ENCODE data around the gene LYAR.

The LYAR gene, protein sequence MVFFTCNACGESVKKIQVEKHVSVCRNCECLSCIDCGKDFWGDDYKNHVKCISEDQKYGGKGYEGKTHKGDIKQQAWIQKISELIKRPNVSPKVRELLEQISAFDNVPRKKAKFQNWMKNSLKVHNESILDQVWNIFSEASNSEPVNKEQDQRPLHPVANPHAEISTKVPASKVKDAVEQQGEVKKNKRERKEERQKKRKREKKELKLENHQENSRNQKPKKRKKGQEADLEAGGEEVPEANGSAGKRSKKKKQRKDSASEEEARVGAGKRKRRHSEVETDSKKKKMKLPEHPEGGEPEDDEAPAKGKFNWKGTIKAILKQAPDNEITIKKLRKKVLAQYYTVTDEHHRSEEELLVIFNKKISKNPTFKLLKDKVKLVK
- total RNA-seq = 23.5 to 153 (median 103) reads per million in 9 experiments

DNA sequence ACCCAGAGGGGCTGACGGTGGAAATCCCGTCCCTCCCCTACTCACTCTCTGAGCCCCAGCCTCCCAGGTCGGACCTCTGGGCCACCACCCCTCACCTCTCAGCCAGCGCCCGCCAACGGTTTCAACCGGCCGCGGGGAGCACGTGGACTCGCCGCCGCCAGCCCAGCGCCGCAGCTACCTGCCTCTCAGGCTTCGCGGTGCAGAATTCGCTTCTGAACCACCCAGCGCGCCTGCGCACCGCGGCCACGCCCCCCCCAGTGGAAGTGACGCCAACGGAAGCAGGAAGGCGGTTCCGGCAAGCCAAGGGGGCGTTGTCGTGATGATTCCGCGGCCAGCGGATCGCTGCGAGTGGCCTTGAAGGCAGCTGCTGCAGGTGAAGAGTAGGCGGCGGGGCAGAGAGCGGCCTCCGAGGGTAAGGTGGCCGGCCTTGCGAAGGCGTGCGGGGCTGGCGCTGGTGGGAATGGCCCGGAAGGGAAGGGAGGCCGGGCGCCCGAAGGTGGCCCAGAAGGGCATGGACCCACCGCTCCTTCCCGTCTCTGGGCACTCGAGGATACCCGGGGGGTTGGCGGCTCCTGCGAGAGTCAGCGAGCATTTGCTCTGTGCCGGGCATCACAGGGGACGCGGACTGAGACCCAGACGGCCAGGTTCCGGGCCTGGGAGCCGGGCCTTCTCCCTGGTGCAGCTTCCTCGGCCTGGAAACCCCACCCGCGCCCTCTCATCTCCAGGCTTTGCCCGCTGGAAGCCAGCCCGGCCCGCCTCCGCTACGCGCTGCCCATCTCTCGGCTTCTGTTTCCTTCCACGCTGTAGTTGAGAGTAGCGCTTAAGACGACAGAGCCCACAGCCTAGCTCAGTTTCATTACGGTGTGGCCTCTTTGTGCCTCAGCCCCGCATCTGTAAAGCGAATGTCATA lies at the start of gene LYAR, which contains the start of gene ZBTB49:
TSS of gene LYAR (minus strand) at position 214 of the 910 bp plus-strand sequence. CDS start 6,412 bp downstream, outside the sequence.
TSS of gene ZBTB49 (plus strand) at position 311 of the 910 bp plus-strand sequence. CDS start 9,695 bp downstream, outside the sequence.
- H3K4me3 Mint-ChIP-seq = peak within 1 kb of the TSS; percentile 92 to 99
- ATAC-seq (replicated peaks) (peak; percentile 91), DNase-seq (peak; percentile 98 to 99 (median 99))
- peak within 1 kb of the TSS; percentile 95 to 97 for H3K27ac Mint-ChIP-seq
- H3K36me3 Mint-ChIP-seq (ENCODE audit: insufficient read depth) = peaks cover 23% of the 10 kb centered on the region
- no peaks in the 10 kb centered on the region for H3K27me3 Mint-ChIP-seq
- H3K9me3 Mint-ChIP-seq = no peaks in the 10 kb centered on the region
- H3K4me1 Mint-ChIP-seq (ENCODE audit: low read depth in 2 of 2) = peaks cover 47 to 61% of the 10 kb centered on the region in 2 donors

DNA sequence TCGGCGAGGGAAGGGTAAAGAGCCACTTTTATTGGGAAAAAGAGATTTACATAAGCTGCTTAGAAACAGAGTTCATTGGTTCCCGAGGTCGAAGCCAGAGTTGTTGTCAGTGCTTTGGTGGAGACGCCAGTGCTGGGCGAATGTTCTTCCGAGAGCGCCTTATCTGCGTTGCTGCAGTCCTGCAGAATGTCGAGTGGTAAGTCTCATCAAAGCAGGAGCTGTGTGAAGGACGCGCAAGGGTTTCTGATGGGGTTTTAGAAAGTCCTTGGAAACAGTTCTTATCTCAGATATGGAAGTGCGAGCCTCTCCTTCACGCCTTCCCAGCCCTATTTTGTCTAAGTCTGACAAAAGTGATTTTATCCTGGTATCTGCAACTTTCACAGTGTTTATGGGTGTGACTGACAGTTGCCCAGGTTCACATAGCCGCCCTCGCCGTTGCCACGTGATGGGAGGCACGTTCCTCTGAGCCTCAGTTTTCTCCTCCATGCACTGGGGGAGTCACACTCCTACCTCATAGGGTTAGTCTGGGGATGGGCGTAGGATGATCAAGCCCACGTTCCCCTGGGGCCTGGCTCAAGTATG lies 49.6 kb upstream of the LYAR start:
- H3K4me1 Mint-ChIP-seq (ENCODE audit: low read depth in 2 of 2) = peaks cover 0 to 6% of the 10 kb centered on the region in 2 donors
- peaks cover 2% of the 10 kb centered on the region for H3K36me3 Mint-ChIP-seq (ENCODE audit: insufficient read depth)
- ATAC-seq (replicated peaks) = no peak
- DNase-seq = no peak
- no peak overlapping the region for H3K4me3 Mint-ChIP-seq
- no peak overlapping the region for H3K27ac Mint-ChIP-seq
- no peaks in the 10 kb centered on the region for H3K9me3 Mint-ChIP-seq
- no peaks in the 10 kb centered on the region for H3K27me3 Mint-ChIP-seq

DNA sequence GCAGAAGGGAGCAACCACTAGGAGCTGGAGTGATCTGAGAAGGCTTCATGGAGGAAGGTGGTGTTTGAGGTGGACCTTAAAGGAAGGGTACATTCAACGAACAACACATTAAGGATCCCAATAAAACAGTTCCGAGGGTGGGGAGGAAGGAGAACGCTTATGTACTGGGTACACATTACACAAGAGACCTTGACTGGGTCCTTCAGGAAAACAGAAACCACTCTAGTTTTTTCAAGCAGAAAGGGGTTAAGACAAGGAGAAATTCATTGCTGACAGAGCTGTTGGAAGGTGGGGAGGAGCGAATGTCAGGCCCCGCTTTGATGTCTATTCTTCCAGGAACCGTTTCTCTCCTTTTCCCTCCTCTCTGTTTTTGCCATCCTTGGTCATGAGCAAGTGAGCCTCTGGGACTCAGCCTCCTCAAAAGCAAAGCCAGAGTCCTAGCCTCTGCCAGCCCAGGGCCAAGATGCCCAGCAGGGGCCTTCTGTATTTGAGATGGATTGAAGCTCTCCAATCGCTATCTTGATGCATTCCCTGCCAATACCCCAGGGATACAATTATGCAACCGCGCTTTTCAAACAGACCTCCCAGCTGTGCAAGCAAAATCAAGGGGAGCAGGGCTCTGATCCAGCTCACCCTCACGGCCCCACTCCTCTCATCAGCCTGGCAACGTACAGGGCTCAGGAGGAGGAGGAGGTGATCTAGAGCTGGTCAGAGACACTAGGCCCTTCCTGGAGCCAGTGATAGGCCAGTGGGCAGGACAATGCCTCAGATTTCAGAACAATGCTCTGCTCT lies 48.5 kb upstream of the LYAR start:
- peak overlapping the region in 1 of 2 donors; percentile 35 for H3K27ac Mint-ChIP-seq
- H3K27me3 Mint-ChIP-seq = no peaks in the 10 kb centered on the region
- H3K36me3 Mint-ChIP-seq (ENCODE audit: insufficient read depth) = peaks cover 2% of the 10 kb centered on the region

DNA sequence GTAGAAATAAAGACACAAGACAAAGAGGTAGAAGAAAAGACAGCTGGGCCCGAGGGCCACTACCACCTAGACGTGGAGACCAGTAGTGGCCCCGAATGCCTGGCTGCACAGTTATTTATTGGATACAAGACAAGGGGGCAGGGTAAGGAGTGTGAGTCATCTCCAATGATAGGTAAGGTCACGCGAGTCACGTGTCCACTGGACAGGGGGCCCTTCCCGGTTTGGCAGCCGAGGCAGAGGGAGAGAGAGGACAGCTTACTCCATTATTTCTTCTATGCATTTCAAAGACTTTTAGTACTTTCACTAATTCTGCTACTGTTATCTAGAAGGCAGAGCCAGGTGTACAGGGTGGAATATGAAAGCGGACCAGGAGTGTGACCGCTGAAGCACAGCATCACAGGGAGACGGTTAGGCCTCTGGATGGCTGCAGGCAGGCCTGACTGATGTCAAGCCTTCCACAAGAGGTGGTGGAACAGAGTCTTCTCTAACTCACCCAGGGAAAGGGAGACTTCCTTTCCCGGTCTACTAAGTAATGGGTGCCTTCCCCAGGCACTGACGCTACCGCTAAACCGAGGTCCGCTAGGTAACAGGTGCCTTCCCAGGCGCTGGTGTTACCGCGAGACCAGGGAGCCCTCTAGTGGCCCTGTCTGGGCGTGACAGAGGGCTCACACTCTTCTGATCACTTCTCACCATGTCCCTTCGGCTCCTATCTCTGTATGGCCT lies 45.0 kb upstream of the LYAR start:
- peaks cover 2% of the 10 kb centered on the region for H3K36me3 Mint-ChIP-seq (ENCODE audit: insufficient read depth)
- H3K27ac Mint-ChIP-seq = peak overlapping the region in 1 of 2 donors; percentile 76
- peak; percentile 76 to 80 (median 78) for DNase-seq
- H3K27me3 Mint-ChIP-seq = no peaks in the 10 kb centered on the region
- H3K4me1 Mint-ChIP-seq (ENCODE audit: low read depth in 2 of 2) = peaks cover 5 to 8% of the 10 kb centered on the region in 2 donors
- no peaks in the 10 kb centered on the region for H3K9me3 Mint-ChIP-seq
- peak overlapping the region; percentile 36 to 45 for H3K4me3 Mint-ChIP-seq
- ATAC-seq (replicated peaks) = peak; percentile 98

More for the DNA sequence above, 48.5 kb upstream of the LYAR start:
- ATAC-seq (replicated peaks) (no peak), DNase-seq (no peak)
- H3K4me1 Mint-ChIP-seq (ENCODE audit: low read depth in 2 of 2) = peaks cover 0 to 8% of the 10 kb centered on the region in 2 donors
- H3K4me3 Mint-ChIP-seq = no peak overlapping the region
- H3K9me3 Mint-ChIP-seq = no peaks in the 10 kb centered on the region

DNA sequence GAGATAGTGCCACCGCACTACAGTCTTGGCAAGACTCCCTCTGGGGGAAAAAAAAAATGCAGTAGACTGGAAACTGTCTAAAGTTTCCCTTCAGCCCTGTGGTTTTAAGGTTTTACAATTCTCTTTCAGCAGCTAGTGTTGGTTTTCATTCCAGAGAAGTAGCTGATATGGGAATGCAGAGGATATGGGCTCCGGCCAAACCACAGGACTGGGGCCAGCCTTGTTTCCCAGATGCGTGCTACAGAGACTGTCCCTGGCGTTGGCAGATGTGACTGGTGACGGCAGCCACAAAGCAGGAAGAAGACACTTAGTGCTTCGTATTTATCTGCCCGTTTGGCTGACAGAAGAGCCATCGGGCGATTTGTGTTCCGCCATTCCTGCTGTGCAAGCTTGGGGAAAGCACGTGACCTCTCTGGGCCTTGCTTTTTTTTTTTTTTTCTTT lies 43.3 kb upstream of the LYAR start:
- H3K36me3 Mint-ChIP-seq (ENCODE audit: insufficient read depth) = no peaks in the 10 kb centered on the region
- DNase-seq = no peak
- H3K4me1 Mint-ChIP-seq (ENCODE audit: low read depth in 2 of 2) = peaks cover 5 to 8% of the 10 kb centered on the region in 2 donors
- no peak overlapping the region for H3K27ac Mint-ChIP-seq
- H3K4me3 Mint-ChIP-seq = no peak overlapping the region
- H3K9me3 Mint-ChIP-seq = no peaks in the 10 kb centered on the region
- ATAC-seq (replicated peaks) = no peak
- no peaks in the 10 kb centered on the region for H3K27me3 Mint-ChIP-seq

DNA sequence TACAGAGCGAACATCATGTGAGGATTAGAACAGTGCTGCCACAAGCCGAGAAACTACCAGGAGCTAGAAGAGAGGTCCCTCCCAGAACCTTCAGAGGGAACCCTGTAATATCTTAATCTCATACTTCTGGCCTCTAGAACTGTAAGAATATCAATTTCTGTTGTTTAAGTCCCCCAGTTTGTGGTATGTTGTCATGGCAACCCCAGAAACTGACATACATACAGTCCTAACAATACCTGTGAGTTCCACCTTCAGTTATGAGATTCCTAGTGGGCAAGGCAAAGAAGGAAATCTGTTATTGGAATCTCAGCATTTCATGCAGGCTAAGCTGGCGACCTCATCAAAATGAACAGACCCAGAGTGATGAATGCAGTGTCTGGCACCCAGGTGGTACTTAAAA lies 42.6 kb upstream of the LYAR start:
- Mint-ChIP-seq H3K36me3 (ENCODE audit: insufficient read depth) (no peaks in the 10 kb centered on the region), H3K9me3 (no peaks in the 10 kb centered on the region), H3K4me3 (no peak overlapping the region), H3K4me1 (ENCODE audit: low read depth in 2 of 2) (peaks cover 5 to 8% of the 10 kb centered on the region in 2 donors), H3K27me3 (no peaks in the 10 kb centered on the region), H3K27ac (no peak overlapping the region)
- ATAC-seq (replicated peaks) = no peak
- no peak for DNase-seq

DNA sequence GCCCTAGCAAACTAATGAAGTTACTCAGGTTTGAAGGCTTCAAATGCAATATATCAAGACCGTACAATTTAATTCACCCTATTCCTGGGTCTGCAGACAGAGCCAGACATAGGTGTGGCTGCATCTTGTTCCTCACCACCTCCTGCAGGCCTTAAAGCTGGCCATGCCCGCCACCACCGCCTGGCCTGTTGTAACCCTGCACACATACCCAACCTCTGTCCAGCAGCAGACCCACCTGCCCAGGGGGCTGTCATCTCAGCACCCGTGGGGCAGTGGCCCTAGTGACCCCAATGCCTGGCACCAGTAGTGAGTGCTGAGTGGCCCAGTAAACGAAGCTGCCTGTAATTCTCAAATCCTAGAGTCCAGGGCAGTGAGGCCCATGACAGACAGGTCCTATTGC lies 40.8 kb upstream of the LYAR start:
- no peak for DNase-seq
- H3K4me1 Mint-ChIP-seq (ENCODE audit: low read depth in 2 of 2) = peaks cover 5 to 8% of the 10 kb centered on the region in 2 donors
- no peak for ATAC-seq (replicated peaks)
- no peaks in the 10 kb centered on the region for H3K27me3 Mint-ChIP-seq
- H3K9me3 Mint-ChIP-seq = no peaks in the 10 kb centered on the region
- no peak overlapping the region for H3K27ac Mint-ChIP-seq
- H3K4me3 Mint-ChIP-seq = no peak overlapping the region
- H3K36me3 Mint-ChIP-seq (ENCODE audit: insufficient read depth) = no peaks in the 10 kb centered on the region

DNA sequence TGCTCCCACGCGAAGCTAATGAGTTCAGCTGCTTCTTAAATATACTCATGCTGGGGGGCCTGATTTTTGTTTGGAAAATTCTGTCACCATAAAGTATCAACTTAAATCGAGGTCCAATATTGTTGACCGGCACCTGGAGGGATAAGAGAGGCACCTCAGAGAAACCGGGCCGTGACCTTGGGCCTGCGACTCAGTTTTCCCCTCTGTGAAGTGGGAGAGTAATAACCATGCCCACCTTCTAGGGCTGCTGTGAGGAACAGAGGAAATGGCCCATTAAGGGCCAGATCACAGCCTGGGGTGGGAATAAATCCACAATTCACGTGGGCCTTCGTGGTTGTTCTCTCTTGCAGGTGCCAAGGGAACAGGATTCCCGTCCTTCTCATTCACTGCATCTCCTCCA lies 39.5 kb upstream of the LYAR start:
- Mint-ChIP-seq H3K27me3 (no peaks in the 10 kb centered on the region), H3K36me3 (ENCODE audit: insufficient read depth) (no peaks in the 10 kb centered on the region), H3K9me3 (no peaks in the 10 kb centered on the region), H3K27ac (no peak overlapping the region), H3K4me3 (no peak overlapping the region), H3K4me1 (ENCODE audit: low read depth in 2 of 2) (peaks cover under 1 to 5% of the 10 kb centered on the region in 2 donors)
- DNase-seq (no peak), ATAC-seq (replicated peaks) (no peak)

DNA sequence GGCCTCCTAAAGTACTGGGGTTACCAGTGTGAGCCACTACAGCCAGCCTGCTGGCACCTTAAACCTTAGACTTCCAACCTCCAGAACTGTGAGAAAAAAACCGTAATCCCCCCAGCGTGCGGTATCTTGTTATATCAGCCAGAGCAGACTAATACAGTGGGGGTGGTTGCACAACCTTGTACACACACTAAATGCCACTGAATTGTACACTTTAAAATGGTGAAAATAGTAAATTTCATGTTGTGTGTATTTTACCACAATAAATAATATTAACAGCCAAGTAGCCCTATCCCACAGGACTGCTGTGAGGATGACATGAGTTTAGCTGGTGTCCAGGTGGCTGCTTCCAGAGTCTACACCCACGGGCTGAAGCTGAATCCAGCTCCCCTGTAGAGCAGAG lies 38.9 kb upstream of the LYAR start:
- no peaks in the 10 kb centered on the region for H3K27me3 Mint-ChIP-seq
- H3K4me1 Mint-ChIP-seq (ENCODE audit: low read depth in 2 of 2) = peaks cover 2 to 5% of the 10 kb centered on the region in 2 donors

DNA sequence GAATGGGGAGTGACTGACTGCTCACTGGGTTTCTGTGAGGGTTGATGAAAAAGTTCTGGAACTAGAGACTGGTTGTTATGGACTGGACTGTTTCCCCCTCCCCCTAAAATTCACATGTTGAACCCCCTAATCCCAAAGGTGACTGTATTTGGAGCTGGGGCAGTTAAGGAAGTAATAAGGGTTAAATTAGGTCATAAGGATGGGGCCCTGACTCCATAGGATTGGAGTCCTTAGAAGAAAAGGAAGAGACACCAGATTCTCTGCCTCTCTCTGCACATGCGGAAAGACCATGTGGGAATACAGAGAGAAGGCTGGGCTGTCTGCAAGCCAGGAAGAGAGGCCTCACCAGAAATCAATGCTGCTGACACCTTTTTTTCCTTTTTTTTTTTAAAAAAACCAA lies 38.3 kb upstream of the LYAR start:
- Mint-ChIP-seq H3K4me1 (ENCODE audit: low read depth in 2 of 2) (peaks cover 2 to 5% of the 10 kb centered on the region in 2 donors), H3K36me3 (ENCODE audit: insufficient read depth) (peaks cover 3% of the 10 kb centered on the region), H3K4me3 (no peak overlapping the region), H3K27ac (peak overlapping the region in 1 of 2 donors; percentile 60), H3K27me3 (no peaks in the 10 kb centered on the region), H3K9me3 (no peaks in the 10 kb centered on the region)
- ATAC-seq (replicated peaks) (no peak), DNase-seq (no peak)

More for the DNA sequence above, 38.9 kb upstream of the LYAR start:
- no peak overlapping the region for H3K27ac Mint-ChIP-seq
- ATAC-seq (replicated peaks) = no peak
- no peaks in the 10 kb centered on the region for H3K9me3 Mint-ChIP-seq
- DNase-seq = no peak
- H3K36me3 Mint-ChIP-seq (ENCODE audit: insufficient read depth) = peaks cover under 1% of the 10 kb centered on the region
- no peak overlapping the region for H3K4me3 Mint-ChIP-seq

DNA sequence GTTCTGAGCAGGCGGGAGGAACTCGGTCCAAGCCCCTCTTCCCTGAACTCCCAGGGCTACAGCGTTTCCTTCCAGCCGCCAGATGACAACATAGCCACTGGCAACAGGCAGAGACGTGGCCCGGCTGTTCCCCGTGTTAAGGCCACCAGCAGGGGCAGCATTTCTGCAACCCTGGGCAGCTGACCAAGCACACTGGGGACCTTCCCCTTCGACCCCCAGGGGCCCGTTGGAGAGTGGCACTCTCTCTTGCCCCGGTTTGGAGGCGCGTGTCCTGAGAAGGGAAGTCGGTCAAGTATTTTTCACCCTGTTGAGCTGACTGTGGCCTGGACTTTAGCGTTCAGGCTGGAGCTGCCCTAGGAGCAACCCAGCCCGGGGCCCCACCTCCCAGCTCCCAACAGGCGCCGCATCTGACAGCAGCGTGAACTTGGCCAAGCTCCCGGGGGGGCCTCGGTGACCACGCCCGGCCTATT lies 37.7 kb upstream of the LYAR start:
- no peaks in the 10 kb centered on the region for H3K27me3 Mint-ChIP-seq
- DNase-seq (no peak), ATAC-seq (replicated peaks) (no peak)
- peaks cover 2 to 5% of the 10 kb centered on the region in 2 donors for H3K4me1 Mint-ChIP-seq (ENCODE audit: low read depth in 2 of 2)
- H3K9me3 Mint-ChIP-seq = no peaks in the 10 kb centered on the region
- peak overlapping the region in 1 of 2 donors; percentile 60 for H3K27ac Mint-ChIP-seq
- H3K4me3 Mint-ChIP-seq = no peak overlapping the region
- H3K36me3 Mint-ChIP-seq (ENCODE audit: insufficient read depth) = peaks cover 3% of the 10 kb centered on the region

DNA sequence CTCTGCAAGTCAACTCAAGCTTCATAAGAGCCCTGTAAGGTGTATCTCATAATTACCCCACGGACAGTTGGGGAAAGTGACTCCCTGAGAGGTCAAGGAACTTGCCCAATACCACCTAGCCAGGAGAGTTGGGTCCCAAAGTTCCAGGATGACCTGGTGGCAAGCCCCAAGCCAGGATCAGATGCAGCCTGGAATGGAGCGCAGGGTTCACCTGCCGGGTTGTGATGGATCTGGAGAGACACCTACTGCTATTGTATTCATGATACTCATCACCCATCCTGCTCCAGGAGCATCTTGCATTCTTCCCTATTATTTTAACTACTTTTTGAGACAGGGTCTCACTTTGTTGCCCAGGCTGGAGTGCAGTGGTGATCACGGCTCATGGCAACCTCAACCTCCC lies 36.2 kb upstream of the LYAR start:
- Mint-ChIP-seq H3K4me3 (no peak overlapping the region), H3K36me3 (ENCODE audit: insufficient read depth) (peaks cover 10% of the 10 kb centered on the region), H3K4me1 (ENCODE audit: low read depth in 2 of 2) (peaks cover 0 to 2% of the 10 kb centered on the region in 2 donors), H3K27me3 (no peaks in the 10 kb centered on the region), H3K27ac (peak overlapping the region in 1 of 2 donors; percentile 41), H3K9me3 (no peaks in the 10 kb centered on the region)
- DNase-seq (no peak), ATAC-seq (replicated peaks) (no peak)

Measured in effector memory CD8-positive, alpha-beta T cell (primary cell).